ENCODE data around the gene AGPAT4.

DNA sequence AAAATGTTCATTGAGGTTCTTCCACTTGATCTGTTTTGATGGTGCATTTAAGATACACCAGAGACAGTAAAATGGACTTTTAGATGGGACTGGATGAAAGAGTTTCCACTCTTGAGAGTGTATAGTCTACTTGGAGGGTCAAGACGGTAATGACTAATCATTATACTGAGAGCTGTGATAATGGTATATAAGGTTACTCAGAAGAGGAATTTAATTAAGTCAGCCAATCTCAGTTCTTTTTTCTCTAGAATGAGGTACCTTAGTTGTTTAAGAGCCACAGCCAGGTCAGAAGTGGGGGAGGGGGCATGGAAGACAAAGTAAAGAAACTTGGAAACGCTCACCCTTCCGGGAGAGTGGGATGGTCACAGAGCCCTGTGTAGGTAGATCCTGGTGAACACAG is 158.4 kb downstream of the AGPAT4 start:
- TF ChIP-seq POLR2A (IDR thresholded peaks at IDR 0.05; ENCODE audit: extremely low read depth, insufficient read length) (no peak), CTCF (IDR thresholded peaks at IDR 0.05; ENCODE audit: low read depth, low read length) (no peak)
- TF ChIP-seq, protein P1, sequence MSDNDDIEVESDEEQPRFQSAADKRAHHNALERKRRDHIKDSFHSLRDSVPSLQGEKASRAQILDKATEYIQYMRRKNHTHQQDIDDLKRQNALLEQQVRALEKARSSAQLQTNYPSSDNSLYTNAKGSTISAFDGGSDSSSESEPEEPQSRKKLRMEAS (IDR thresholded peaks at IDR 0.05; ENCODE audit: low read depth, low read length): no peak

Measured in NB4 (cell line).